Thyroid gland (tissue), 4 donors: ENCODE measurements around the gene CCDC196. TPM values are rescaled to one million over a fixed set of nuclear protein-coding genes. Genes with fewer than 3 reads are reported as not detected.
A peak's percentile ranks its signal among the peaks of the same experiment; 100 is the strongest.
"Not testable (repeated sequence)": the region's sequence is repeated elsewhere in the genome, so short reads cannot be mapped to it uniquely, and the experiment has no call there.

ENCODE experiments used
- DNase-seq, 2 donors: peaks; one replicate each; pipeline ENCODE4 v3.0.0-alpha.2; 2019
- H3K27ac ChIP-seq, 3 donors: fragments of 200-600 bp; sonication (generic); 1 replicate in 2 of 3; 2 replicates in 1 of 3; pipeline ENCODE4 v1.5.1; 2016 to 2019; ENCODE audit warnings: mild to moderate bottlenecking in 1 of 3, moderate library complexity in 1 of 3
- H3K27me3 ChIP-seq: fragments of 200-600 bp; sonication (generic); one replicate; pipeline ENCODE4 v1.5.1; 2019
- H3K36me3 ChIP-seq, 2 donors: fragments of 200-600 bp; sonication (generic); one replicate each; pipeline ENCODE4 v1.5.1; 2016 to 2019
- H3K4me1 ChIP-seq, 2 donors: fragments of 200-600 bp; sonication (generic); one replicate each; pipeline ENCODE4 v1.5.1; 2017 to 2019
- H3K4me3 ChIP-seq, 3 donors: fragments of 200-600 bp; sonication (generic); replicated peaks in 1 of 3; 1 replicate in 2 of 3; 2 replicates in 1 of 3; pipeline ENCODE4 v1.5.1; 2016; ENCODE audit warnings: mild to moderate bottlenecking in 1 of 3
- H3K9me3 ChIP-seq: fragments of 200-600 bp; sonication (generic); one replicate; pipeline ENCODE4 v1.5.1; 2017
- CTCF ChIP-seq, 6 experiments: fragments of 200-600 bp in 3 of 6; fragments of 450-650 bp in 3 of 6; sonication (generic) in 3 of 6; IDR thresholded peaks; one replicate each; pipeline ENCODE4 v1.5.1; 2016 to 2019; ENCODE audit warnings: antibody characterized with exemption in 6 of 6, mild to moderate bottlenecking in 2 of 6, inconsistent platforms in 1 of 6, moderate library complexity in 1 of 6
- POLR2A ChIP-seq, 2 donors: fragments of 450-650 bp; IDR thresholded peaks; one replicate each; pipeline ENCODE4 v1.6.1; 2017; ENCODE audit warnings: antibody characterized with exemption in 2 of 2, mild to moderate bottlenecking in 2 of 2, moderate library complexity in 1 of 2
- WGBS, 2 donors: methylation state at CpG; one replicate each; pipeline ENCODE4 v1.1.5; 2017; 5-methylcytosine and 5-hydroxymethylcytosine counted together
- intact Hi-C: fragments of 100-400 bp; cut with DNase I; formaldehyde crosslinking; loops from one replicate; pipeline ENCODE4 v1.15.1; 2023
- total RNA-seq, 4 donors: library from RNA; depleted of rRNA; stranded (reverse); fragments of >200 nt; gene quantifications; one replicate each; pipeline ENCODE4 v1.2.3, GENCODE V29; 2016

CCDC196 gene
- total RNA-seq, 4 donors from 2014 or later, result not detected

GRCh38 chr14:66496911-66497310 is 10.7 kb downstream of the CCDC196 start:
- Histone ChIP-seq H3K36me3 (no peaks in the 10 kb centered on the region), H3K4me1 (no peaks in the 10 kb centered on the region), H3K4me3 (no peak overlapping the region), H3K9me3 (no peaks in the 10 kb centered on the region), H3K27me3 (no peaks in the 10 kb centered on the region), H3K27ac (peak overlapping the region in 1 of 3 donors; percentile 34)
- intact Hi-C loops, result loop anchor here (10.0 kb wide), 1 partner anchor 68 kb away; no protein-coding TSS in a partner anchor
- 73 to 76% methylated on average over 2 of the region's 2 CpGs for WGBS, 2 donors
- TF ChIP-seq CTCF (IDR thresholded peaks at IDR 0.05) (no peak), POLR2A (IDR thresholded peaks at IDR 0.05) (no peak)
- DNase-seq, result no peak

- no peak overlapping the region for H3K27ac ChIP-seq
- H3K36me3 ChIP-seq, result no peaks in the 10 kb centered on the region
- intact Hi-C loops, result loop anchor here (10.0 kb wide), 1 partner anchor 66 kb away; no protein-coding TSS in a partner anchor
- no peaks in the 10 kb centered on the region for H3K9me3 ChIP-seq
- H3K4me3 ChIP-seq, result no peak overlapping the region
- 85 to 88% methylated on average over 3 of the region's 3 CpGs for WGBS, 2 donors
- TF ChIP-seq POLR2A (IDR thresholded peaks at IDR 0.05) (no peak), CTCF (IDR thresholded peaks at IDR 0.05) (no peak)
- no peaks in the 10 kb centered on the region for H3K27me3 ChIP-seq
- DNase-seq, result no peak
- H3K4me1 ChIP-seq, result no peaks in the 10 kb centered on the region
These were observed 12.1 kb downstream of the CCDC196 start for GRCh38 chr14:66498311-66498710.

- Histone ChIP-seq H3K36me3 (no peaks in the 10 kb centered on the region), H3K4me3 (no peak overlapping the region), H3K27me3 (no peaks in the 10 kb centered on the region), H3K27ac (no peak overlapping the region), H3K4me1 (peaks cover 0 to under 1% of the 10 kb centered on the region in 2 donors), H3K9me3 (no peaks in the 10 kb centered on the region)
- DNase-seq, result no peak
- WGBS, 2 donors, result 82 to 86% methylated on average over 4 of the region's 4 CpGs
- no peak for TF ChIP-seq POLR2A (IDR thresholded peaks at IDR 0.05)
- no peak for TF ChIP-seq CTCF (IDR thresholded peaks at IDR 0.05)
- intact Hi-C loops, result no loop called here
These were observed 15.4 kb downstream of the CCDC196 start for GRCh38 chr14:66501592-66501991.

GRCh38 chr14:66502836-66503235 is 16.7 kb downstream of the CCDC196 start:
- H3K4me3 ChIP-seq, H3K9me3 ChIP-seq, H3K36me3 ChIP-seq, intact Hi-C loops, H3K27ac ChIP-seq, H3K4me1 ChIP-seq, DNase-seq, H3K27me3 ChIP-seq: not testable (repeated sequence)
- 92 to 97% methylated on average over 5 of the region's 5 CpGs for WGBS, 2 donors

- no peak for TF ChIP-seq POLR2A (IDR thresholded peaks at IDR 0.05)
- no peak for TF ChIP-seq CTCF (IDR thresholded peaks at IDR 0.05)
- Histone ChIP-seq H3K27ac (no peak overlapping the region), H3K4me3 (no peak overlapping the region), H3K9me3 (no peaks in the 10 kb centered on the region), H3K4me1 (peaks cover 0 to 5% of the 10 kb centered on the region in 2 donors), H3K27me3 (no peaks in the 10 kb centered on the region), H3K36me3 (no peaks in the 10 kb centered on the region)
- no peak for DNase-seq
- 61 to 62% methylated on average over 1 of the region's 1 CpG for WGBS, 2 donors
- intact Hi-C loops, result no loop called here
These were observed 17.4 kb downstream of the CCDC196 start for GRCh38 chr14:66503532-66503931.
